K562 (cell line): ENCODE measurements around the gene NOSIP. TPM values are rescaled to one million over a fixed set of nuclear protein-coding genes. Genes with fewer than 3 reads are reported as not detected.

ENCODE experiments used
- DDX20 ChIP-seq: fragments of 450-650 bp; IDR thresholded peaks from 2 replicates; pipeline ENCODE4 v1.6.1; 2016; ENCODE audit warnings: missing genetic modification characterization, low read depth, mild to moderate bottlenecking, missing compliant biosample characterization, moderate library complexity
- E2F3 ChIP-seq: fragments of 250-450 bp; sonication (Bioruptor Pico); IDR thresholded peaks from 2 replicates; pipeline ENCODE4 v1.4.0; 2020; ENCODE audit warnings: mild to moderate bottlenecking
- HSF4 ChIP-seq: fragments of 250-450 bp; sonication (Bioruptor Pico); IDR thresholded peaks from 2 replicates; pipeline ENCODE4 v2.1.2; 2022; ENCODE audit warnings: mild to moderate bottlenecking, moderate library complexity, borderline replicate concordance
- MTF1 ChIP-seq: fragments of 250-450 bp; sonication (Bioruptor Pico); IDR thresholded peaks from 2 replicates; pipeline ENCODE4 v1.9.0; 2021; ENCODE audit warnings: moderate library complexity, mild to moderate bottlenecking, inconsistent platforms, borderline replicate concordance
- PTTG1 ChIP-seq: fragments of 450-650 bp; IDR thresholded peaks from 2 replicates; pipeline ENCODE4 v1.6.1; 2016; ENCODE audit warnings: low read depth, mild to moderate bottlenecking, missing genetic modification characterization, missing compliant biosample characterization
- SMAD4 ChIP-seq: fragments of 250-450 bp; sonication (Bioruptor Pico); conservative IDR thresholded peaks from 2 replicates; pipeline ENCODE4 v1.8.0; 2021; ENCODE audit warnings: inconsistent platforms, mild to moderate bottlenecking, moderate library complexity
- SNIP1 ChIP-seq: fragments of 450-650 bp; IDR thresholded peaks from 2 replicates; pipeline ENCODE4 v1.7.1; 2017; ENCODE audit warnings: low read depth, mild to moderate bottlenecking
- TCF3 ChIP-seq: sonication (generic); formaldehyde crosslinking; IDR thresholded peaks from 2 replicates; pipeline ENCODE4 v1.4.0; 2020; ENCODE audit warnings: mild to moderate bottlenecking, missing genetic modification reagents
- ZKSCAN8 ChIP-seq: fragments of 200-800 bp; sonication (Bioruptor generic); IDR thresholded peaks from 2 replicates; pipeline ENCODE4 v1.6.1; 2016; ENCODE audit warnings: missing genetic modification characterization, missing compliant biosample characterization
- ZNF431 ChIP-seq: sonication (generic); formaldehyde crosslinking; IDR thresholded peaks from 2 replicates; pipeline ENCODE4 v1.8.0; 2022; ENCODE audit warnings: mild to moderate bottlenecking, missing genetic modification reagents
- ZNF445 ChIP-seq: fragments of 250-450 bp; sonication (Bioruptor Pico); IDR thresholded peaks from 2 replicates; pipeline ENCODE4 v1.4.0; 2020; ENCODE audit warnings: low read depth, mild to moderate bottlenecking, moderate library complexity
- ZNF583 ChIP-seq: fragments of 250-450 bp; sonication (Bioruptor Pico); IDR thresholded peaks from 2 replicates; pipeline ENCODE4 v1.4.0; 2020
- ZNF584 ChIP-seq: fragments of 200-800 bp; sonication (Bioruptor generic); IDR thresholded peaks from 2 replicates; pipeline ENCODE4 v1.6.1; 2016; ENCODE audit warnings: low read depth, mild to moderate bottlenecking, missing genetic modification characterization, missing compliant biosample characterization
- polyA plus RNA-seq, 8 experiments: library from polyadenylated mRNA; depleted of rRNA in 4 of 8; stranded (reverse) in 5 of 8; unstranded in 3 of 8; fragments of >200 nt; fragmentation: Nextera tagmentation in 2 of 8; fragmentation: Illumina TruSeq in 1 of 8; extraction: Ambion mirVana in 2 of 8; extraction: Trizol in 1 of 8; gene quantifications; 2 replicates each; pipeline versions ENCODE4 v1.2.1 to v1.2.3, GENCODE V29; 2011 to 2014; ENCODE audit warnings: inconsistent platforms in 1 of 8, missing spikeins in 1 of 8
- total RNA-seq, 7 experiments: library from RNA; depleted of rRNA in 6 of 7; stranded (reverse); fragments of >200 nt in 6 of 7; fragmentation: Illumina TruSeq in 2 of 7; extraction: Trizol in 2 of 7; gene quantifications; 2 replicates each; pipeline versions ENCODE4 v1.2.1 to v1.2.3, GENCODE V29; 2011 to 2021; ENCODE audit warnings: low replicate concordance in 1 of 7
- TF ChIP-seq, protein P1 (sequence below): fragments of 250-450 bp; sonication (Bioruptor Pico); IDR thresholded peaks from 2 replicates; pipeline ENCODE4 v1.4.0; 2020; ENCODE audit warnings: mild to moderate bottlenecking
- TF ChIP-seq, protein P2 (sequence below): fragments of 450-650 bp; formaldehyde crosslinking; IDR thresholded peaks from 2 replicates; pipeline ENCODE4 v1.4.0; 2020; ENCODE audit warnings: mild to moderate bottlenecking
- TF ChIP-seq, protein P3 (sequence below): fragments of 200-800 bp; sonication (Bioruptor generic); IDR thresholded peaks from 2 replicates; pipeline ENCODE4 v1.6.1; 2017; ENCODE audit warnings: missing genetic modification characterization, missing compliant biosample characterization
- TF ChIP-seq, protein P4 (sequence below): fragments of 250-450 bp; sonication (Bioruptor Pico); IDR thresholded peaks from 2 replicates; pipeline ENCODE4 v1.4.0; 2020; ENCODE audit warnings: mild to moderate bottlenecking, moderate library complexity
- TF ChIP-seq, protein P5 (sequence below), 2 experiments: IDR thresholded peaks; 2 replicates each; pipeline ENCODE4 v1.6.1; 2011; ENCODE audit warnings: borderline replicate concordance in 1 of 2, control low read depth in 1 of 2, low read depth in 1 of 2, low read length in 1 of 2, mild to moderate bottlenecking in 1 of 2, mixed read lengths in 1 of 2, moderate library complexity in 1 of 2; ENCODE audit not compliant: insufficient read depth in 1 of 2, insufficient read length in 1 of 2, poor library complexity in 1 of 2, severe bottlenecking in 1 of 2; ENCODE audit errors: extremely low read depth in 1 of 2

NOSIP gene
- total and polyA plus RNA-seq, 9 of the 15 experiments (the other 6 are each of a cell fraction or from before 2014, with no cell fraction given): 14.4 to 153 (median 79.9) TPM

DNA sequence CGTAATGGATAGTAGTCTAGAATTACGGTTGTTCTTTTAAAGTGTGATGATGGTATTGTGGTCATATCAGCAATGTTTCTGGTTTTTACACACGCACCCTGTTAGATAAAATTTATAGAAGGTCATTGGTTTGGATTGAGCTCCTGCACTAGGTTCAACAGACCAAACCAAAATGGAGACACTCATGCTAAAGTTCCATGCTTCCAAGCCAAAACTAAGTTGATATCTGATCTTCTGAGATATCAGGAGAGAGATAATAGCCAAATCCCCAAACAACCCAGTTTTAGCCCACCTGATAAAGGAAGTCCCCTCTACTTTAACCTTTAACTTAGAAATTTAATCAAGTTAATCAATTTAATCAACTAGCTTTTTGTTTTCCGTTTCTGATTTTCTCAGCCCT, 1.2 kb downstream of the NOSIP start (continued):
- TF ChIP-seq, protein P1, sequence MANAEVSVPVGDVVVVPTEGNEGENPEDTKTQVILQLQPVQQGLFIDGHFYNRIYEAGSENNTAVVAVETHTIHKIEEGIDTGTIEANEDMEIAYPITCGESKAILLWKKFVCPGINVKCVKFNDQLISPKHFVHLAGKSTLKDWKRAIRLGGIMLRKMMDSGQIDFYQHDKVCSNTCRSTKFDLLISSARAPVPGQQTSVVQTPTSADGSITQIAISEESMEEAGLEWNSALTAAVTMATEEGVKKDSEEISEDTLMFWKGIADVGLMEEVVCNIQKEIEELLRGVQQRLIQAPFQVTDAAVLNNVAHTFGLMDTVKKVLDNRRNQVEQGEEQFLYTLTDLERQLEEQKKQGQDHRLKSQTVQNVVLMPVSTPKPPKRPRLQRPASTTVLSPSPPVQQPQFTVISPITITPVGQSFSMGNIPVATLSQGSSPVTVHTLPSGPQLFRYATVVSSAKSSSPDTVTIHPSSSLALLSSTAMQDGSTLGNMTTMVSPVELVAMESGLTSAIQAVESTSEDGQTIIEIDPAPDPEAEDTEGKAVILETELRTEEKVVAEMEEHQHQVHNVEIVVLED (CRISPR knock-in tag): peak; percentile 48; the same call in 1 of the 2 replicates
- TF ChIP-seq, protein P2, sequence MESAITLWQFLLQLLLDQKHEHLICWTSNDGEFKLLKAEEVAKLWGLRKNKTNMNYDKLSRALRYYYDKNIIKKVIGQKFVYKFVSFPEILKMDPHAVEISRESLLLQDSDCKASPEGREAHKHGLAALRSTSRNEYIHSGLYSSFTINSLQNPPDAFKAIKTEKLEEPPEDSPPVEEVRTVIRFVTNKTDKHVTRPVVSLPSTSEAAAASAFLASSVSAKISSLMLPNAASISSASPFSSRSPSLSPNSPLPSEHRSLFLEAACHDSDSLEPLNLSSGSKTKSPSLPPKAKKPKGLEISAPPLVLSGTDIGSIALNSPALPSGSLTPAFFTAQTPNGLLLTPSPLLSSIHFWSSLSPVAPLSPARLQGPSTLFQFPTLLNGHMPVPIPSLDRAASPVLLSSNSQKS (CRISPR knock-in tag): 0 out of 2 replicates have a peak, but pooled peaks have one; percentile 14
- peak; percentile 67; the same call in 1 of the 2 replicates for TF ChIP-seq ZNF584 (CRISPR knock-in tag)
- TF ChIP-seq HSF4 (CRISPR knock-in tag): peak; percentile 54; the same call in 1 of the 2 replicates
- peak; percentile 80; the same call in 1 of the 2 replicates for TF ChIP-seq ZKSCAN8 (CRISPR knock-in tag)
- TF ChIP-seq ZNF445 (CRISPR knock-in tag): 0 out of 2 replicates have a peak, but pooled peaks have one; percentile 62
- TF ChIP-seq, protein P3, sequence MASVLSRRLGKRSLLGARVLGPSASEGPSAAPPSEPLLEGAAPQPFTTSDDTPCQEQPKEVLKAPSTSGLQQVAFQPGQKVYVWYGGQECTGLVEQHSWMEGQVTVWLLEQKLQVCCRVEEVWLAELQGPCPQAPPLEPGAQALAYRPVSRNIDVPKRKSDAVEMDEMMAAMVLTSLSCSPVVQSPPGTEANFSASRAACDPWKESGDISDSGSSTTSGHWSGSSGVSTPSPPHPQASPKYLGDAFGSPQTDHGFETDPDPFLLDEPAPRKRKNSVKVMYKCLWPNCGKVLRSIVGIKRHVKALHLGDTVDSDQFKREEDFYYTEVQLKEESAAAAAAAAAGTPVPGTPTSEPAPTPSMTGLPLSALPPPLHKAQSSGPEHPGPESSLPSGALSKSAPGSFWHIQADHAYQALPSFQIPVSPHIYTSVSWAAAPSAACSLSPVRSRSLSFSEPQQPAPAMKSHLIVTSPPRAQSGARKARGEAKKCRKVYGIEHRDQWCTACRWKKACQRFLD (CRISPR knock-in tag): peak; percentile 97
- TF ChIP-seq SNIP1: no peak
- 0 out of 2 replicates have a peak, but pooled peaks have one; percentile 57 for TF ChIP-seq MTF1 (CRISPR knock-in tag)
- TF ChIP-seq ZNF583 (CRISPR knock-in tag): peak; percentile 91
- TF ChIP-seq, protein P4, sequence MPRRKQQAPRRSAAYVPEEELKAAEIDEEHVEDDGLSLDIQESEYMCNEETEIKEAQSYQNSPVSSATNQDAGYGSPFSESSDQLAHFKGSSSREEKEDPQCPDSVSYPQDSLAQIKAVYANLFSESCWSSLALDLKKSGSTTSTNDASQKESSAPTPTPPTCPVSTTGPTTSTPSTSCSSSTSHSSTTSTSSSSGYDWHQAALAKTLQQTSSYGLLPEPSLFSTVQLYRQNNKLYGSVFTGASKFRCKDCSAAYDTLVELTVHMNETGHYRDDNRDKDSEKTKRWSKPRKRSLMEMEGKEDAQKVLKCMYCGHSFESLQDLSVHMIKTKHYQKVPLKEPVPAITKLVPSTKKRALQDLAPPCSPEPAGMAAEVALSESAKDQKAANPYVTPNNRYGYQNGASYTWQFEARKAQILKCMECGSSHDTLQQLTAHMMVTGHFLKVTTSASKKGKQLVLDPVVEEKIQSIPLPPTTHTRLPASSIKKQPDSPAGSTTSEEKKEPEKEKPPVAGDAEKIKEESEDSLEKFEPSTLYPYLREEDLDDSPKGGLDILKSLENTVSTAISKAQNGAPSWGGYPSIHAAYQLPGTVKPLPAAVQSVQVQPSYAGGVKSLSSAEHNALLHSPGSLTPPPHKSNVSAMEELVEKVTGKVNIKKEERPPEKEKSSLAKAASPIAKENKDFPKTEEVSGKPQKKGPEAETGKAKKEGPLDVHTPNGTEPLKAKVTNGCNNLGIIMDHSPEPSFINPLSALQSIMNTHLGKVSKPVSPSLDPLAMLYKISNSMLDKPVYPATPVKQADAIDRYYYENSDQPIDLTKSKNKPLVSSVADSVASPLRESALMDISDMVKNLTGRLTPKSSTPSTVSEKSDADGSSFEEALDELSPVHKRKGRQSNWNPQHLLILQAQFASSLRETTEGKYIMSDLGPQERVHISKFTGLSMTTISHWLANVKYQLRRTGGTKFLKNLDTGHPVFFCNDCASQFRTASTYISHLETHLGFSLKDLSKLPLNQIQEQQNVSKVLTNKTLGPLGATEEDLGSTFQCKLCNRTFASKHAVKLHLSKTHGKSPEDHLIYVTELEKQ (CRISPR knock-in tag): peak; percentile 81
- TF ChIP-seq TCF3: no peak
- TF ChIP-seq DDX20 (tag): peak; percentile 92
- TF ChIP-seq PTTG1: peak; percentile 93
- TF ChIP-seq E2F3 (CRISPR knock-in tag): peak; percentile 63; the same call in 1 of the 2 replicates
- TF ChIP-seq, protein P5, sequence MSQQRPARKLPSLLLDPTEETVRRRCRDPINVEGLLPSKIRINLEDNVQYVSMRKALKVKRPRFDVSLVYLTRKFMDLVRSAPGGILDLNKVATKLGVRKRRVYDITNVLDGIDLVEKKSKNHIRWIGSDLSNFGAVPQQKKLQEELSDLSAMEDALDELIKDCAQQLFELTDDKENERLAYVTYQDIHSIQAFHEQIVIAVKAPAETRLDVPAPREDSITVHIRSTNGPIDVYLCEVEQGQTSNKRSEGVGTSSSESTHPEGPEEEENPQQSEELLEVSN (IDR thresholded peaks at IDR 0.05; ENCODE audit: borderline replicate concordance in 1 of 2, extremely low read depth in 1 of 2, insufficient read depth in 1 of 2, insufficient read length in 1 of 2, low read depth in 1 of 2, low read length in 1 of 2, poor library complexity in 1 of 2, severe bottlenecking in 1 of 2): no peak
- peak; percentile 91 for TF ChIP-seq SMAD4 (CRISPR knock-in tag)
- TF ChIP-seq ZNF431: no peak
